ENCODE measurements around the gene TSPYL4.

TSPYL4 gene

GRCh38 chr6:116298973-116299372, 45.1 kb upstream of the TSPYL4 start:
- Histone ChIP-seq H3K4me3 (ENCODE audit: insufficient read depth, low read length, poor library complexity, severe bottlenecking) (no peak overlapping the region), H2AFZ (ENCODE audit: low read depth, low read length, severe bottlenecking) (no peak overlapping the region), H3K27me3 (ENCODE audit: low read length) (no peaks in the 10 kb centered on the region), H3K9ac (ENCODE audit: low read length) (no peak overlapping the region), H3F3A (ENCODE audit: insufficient read depth) (no peaks in the 10 kb centered on the region), H4K20me1 (ENCODE audit: low read depth, low read length) (no peaks in the 10 kb centered on the region), H3K4me2 (ENCODE audit: low read depth, low read length, poor library complexity, severe bottlenecking) (no peak overlapping the region), H3K9me2 (replicated peaks; ENCODE audit: insufficient read depth, low read length) (no peaks in the 10 kb centered on the region), H3K27ac (ENCODE audit: low read depth, low read length) (no peak overlapping the region), H3K79me2 (ENCODE audit: insufficient read depth, low read length) (no peaks in the 10 kb centered on the region), H3K9me3 (ENCODE audit: insufficient read depth, low read length) (no peaks in the 10 kb centered on the region), H3K36me3 (ENCODE audit: low read length) (no peaks in the 10 kb centered on the region)
- TF ChIP-seq EZH2phosphoT487 (conservative IDR thresholded peaks at IDR 0.05; ENCODE audit: low read length) (no peak), CTCF (IDR thresholded peaks at IDR 0.05; ENCODE audit: insufficient read depth, low read length, poor library complexity, severe bottlenecking) (no peak)

GRCh38 chr6:116298273-116298672, 44.4 kb upstream of the TSPYL4 start:
- no peak for TF ChIP-seq CTCF (IDR thresholded peaks at IDR 0.05; ENCODE audit: insufficient read depth, low read length, poor library complexity, severe bottlenecking)
- no peak for TF ChIP-seq EZH2phosphoT487 (conservative IDR thresholded peaks at IDR 0.05; ENCODE audit: low read length)
- H3K36me3 ChIP-seq (ENCODE audit: low read length): no peaks in the 10 kb centered on the region
- H3K4me3 ChIP-seq (ENCODE audit: insufficient read depth, low read length, poor library complexity, severe bottlenecking): no peak overlapping the region
- no peaks in the 10 kb centered on the region for H4K20me1 ChIP-seq (ENCODE audit: low read depth, low read length)
- H2AFZ ChIP-seq (ENCODE audit: low read depth, low read length, severe bottlenecking): no peak overlapping the region
- H3F3A ChIP-seq (ENCODE audit: insufficient read depth): no peaks in the 10 kb centered on the region
- no peaks in the 10 kb centered on the region for H3K27me3 ChIP-seq (ENCODE audit: low read length)
- no peak overlapping the region for H3K9ac ChIP-seq (ENCODE audit: low read length)
- H3K27ac ChIP-seq (ENCODE audit: low read depth, low read length): no peak overlapping the region
- H3K9me3 ChIP-seq (ENCODE audit: insufficient read depth, low read length): no peaks in the 10 kb centered on the region
- no peaks in the 10 kb centered on the region for H3K79me2 ChIP-seq (ENCODE audit: insufficient read depth, low read length)
- H3K4me2 ChIP-seq (ENCODE audit: low read depth, low read length, poor library complexity, severe bottlenecking): no peak overlapping the region
- H3K9me2 ChIP-seq (replicated peaks; ENCODE audit: insufficient read depth, low read length): no peaks in the 10 kb centered on the region

- Histone ChIP-seq H3K9me2 (replicated peaks; ENCODE audit: insufficient read depth, low read length) (no peaks in the 10 kb centered on the region), H3K79me2 (ENCODE audit: insufficient read depth, low read length) (no peaks in the 10 kb centered on the region), H3F3A (ENCODE audit: insufficient read depth) (no peaks in the 10 kb centered on the region), H3K9me3 (ENCODE audit: insufficient read depth, low read length) (no peaks in the 10 kb centered on the region), H3K9ac (ENCODE audit: low read length) (no peak overlapping the region), H3K27ac (ENCODE audit: low read depth, low read length) (no peak overlapping the region), H2AFZ (ENCODE audit: low read depth, low read length, severe bottlenecking) (no peak overlapping the region), H4K20me1 (ENCODE audit: low read depth, low read length) (no peaks in the 10 kb centered on the region), H3K36me3 (ENCODE audit: low read length) (no peaks in the 10 kb centered on the region), H3K4me2 (ENCODE audit: low read depth, low read length, poor library complexity, severe bottlenecking) (no peak overlapping the region), H3K27me3 (ENCODE audit: low read length) (no peaks in the 10 kb centered on the region), H3K4me3 (ENCODE audit: insufficient read depth, low read length, poor library complexity, severe bottlenecking) (no peak overlapping the region)
- TF ChIP-seq EZH2phosphoT487 (conservative IDR thresholded peaks at IDR 0.05; ENCODE audit: low read length): no peak
- no peak for TF ChIP-seq CTCF (IDR thresholded peaks at IDR 0.05; ENCODE audit: insufficient read depth, low read length, poor library complexity, severe bottlenecking)
Observed at GRCh38 chr6:116292553-116292952, 38.7 kb upstream of the TSPYL4 start.
